Right ventricle myocardium inferior (tissue), 1 donor: ENCODE data around the gene ZBTB17. TPM values are rescaled to one million over a fixed set of nuclear protein-coding genes. Genes with fewer than 3 reads are reported as not detected.
A peak's percentile ranks its signal among the peaks of the same experiment; 100 is the strongest.
"Not testable (repeated sequence)": the region's sequence is repeated elsewhere in the genome, so short reads cannot be mapped to it uniquely, and the experiment has no call there.

Experiments used
- ATAC-seq: fragments of 200-7000 bp; cut with Tn5 transposase; one replicate; pipeline ENCODE4 v1.9.1; 2020; ENCODE audit warnings: mild to moderate bottlenecking, moderate library complexity
- DNase-seq: peaks from one replicate; pipeline ENCODE4 v3.0.0; 2021; ENCODE audit errors: missing footprints
- intact Hi-C: fragments of 100-400 bp; cut with DNase I; formaldehyde crosslinking; loops from one replicate; pipeline ENCODE4 v1.11.0; 2022
- total RNA-seq: library from RNA; stranded (reverse); fragmentation: NEBNext Ultra II Directional; extraction: Animal tissue kit (Norgen Biotek cat#: 25700); gene quantifications from one replicate; pipeline ENCODE4 v1.2.1, GENCODE V29; 2021
- donor health status: DM: no; HTN: yes; CAD: no; lungs with severe emphysema.

Gene ZBTB17
- total RNA-seq, 1 donor from 2014 or later = 23.4 TPM

DNA sequence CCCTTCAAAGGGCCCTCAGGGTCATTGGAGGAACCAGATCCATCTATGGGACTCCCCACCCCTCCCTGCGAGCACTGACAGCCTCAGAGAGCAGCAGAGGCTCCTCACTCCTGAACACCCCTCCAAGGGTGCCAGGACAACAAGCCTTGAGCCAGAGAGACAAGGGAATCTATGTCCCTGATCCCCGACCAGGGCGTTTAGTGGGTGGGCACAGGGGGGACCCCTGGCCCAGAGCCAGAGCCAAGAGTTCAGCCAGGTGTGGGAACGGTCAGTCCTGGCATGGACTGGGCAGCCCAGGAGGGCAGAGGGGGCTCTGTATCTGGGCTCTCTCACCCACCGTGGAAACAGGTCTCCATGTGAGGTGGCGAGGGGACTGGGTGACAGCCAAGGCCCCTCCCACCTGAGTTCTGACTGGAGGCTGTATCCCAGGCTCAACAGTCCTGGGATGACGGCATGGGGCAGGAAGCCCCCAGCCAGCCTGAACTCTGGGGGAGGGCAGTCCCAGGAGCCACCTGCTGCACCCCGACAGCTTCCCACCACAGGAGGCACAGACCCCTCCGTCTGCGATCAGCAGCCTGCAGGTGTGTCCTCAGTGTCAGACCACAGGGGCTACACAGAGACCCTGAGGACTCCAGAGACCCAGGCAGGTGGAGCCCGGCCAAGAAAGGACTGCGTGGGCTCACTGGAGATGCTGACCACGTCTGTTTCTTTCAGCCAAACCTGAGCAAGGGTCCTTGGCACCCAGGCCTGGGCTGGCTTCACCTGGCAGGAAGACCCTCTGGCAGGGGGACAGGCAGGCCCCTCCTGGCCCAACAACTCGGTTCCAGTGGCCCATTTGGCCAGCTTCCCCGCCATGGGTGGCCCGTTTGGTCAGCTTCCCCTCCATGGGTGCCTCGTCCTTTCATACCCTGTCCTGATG lies 16.9 kb upstream of the ZBTB17 start:
- DNase-seq (no peak), ATAC-seq (no peak)
- intact Hi-C loops = loop anchor here (5.0 kb wide), 1 partner anchor 201 kb away; no protein-coding TSS in a partner anchor

DNA sequence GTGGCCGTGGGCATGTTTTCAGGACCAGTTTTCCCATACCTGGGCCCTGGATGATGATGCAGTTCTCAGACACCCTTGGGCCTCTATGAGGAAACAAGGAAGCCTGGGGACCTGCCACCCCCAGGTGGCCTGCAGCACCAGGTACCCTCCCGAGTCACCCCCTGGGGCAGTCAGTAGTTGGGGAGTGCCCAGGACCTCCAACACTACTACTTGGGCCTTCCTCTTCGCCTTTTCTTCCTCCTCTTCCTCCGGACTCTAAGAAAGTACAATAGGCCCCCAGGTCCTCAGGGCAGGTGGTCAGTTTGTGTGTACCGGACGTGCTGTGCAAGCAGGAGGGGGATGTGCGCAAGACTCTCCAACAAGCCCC lies 16.3 kb upstream of the ZBTB17 start:
- no peak for ATAC-seq
- intact Hi-C loops = loop anchor here (5.0 kb wide), 1 partner anchor 200 kb away; no protein-coding TSS in a partner anchor
- no peak for DNase-seq

DNA sequence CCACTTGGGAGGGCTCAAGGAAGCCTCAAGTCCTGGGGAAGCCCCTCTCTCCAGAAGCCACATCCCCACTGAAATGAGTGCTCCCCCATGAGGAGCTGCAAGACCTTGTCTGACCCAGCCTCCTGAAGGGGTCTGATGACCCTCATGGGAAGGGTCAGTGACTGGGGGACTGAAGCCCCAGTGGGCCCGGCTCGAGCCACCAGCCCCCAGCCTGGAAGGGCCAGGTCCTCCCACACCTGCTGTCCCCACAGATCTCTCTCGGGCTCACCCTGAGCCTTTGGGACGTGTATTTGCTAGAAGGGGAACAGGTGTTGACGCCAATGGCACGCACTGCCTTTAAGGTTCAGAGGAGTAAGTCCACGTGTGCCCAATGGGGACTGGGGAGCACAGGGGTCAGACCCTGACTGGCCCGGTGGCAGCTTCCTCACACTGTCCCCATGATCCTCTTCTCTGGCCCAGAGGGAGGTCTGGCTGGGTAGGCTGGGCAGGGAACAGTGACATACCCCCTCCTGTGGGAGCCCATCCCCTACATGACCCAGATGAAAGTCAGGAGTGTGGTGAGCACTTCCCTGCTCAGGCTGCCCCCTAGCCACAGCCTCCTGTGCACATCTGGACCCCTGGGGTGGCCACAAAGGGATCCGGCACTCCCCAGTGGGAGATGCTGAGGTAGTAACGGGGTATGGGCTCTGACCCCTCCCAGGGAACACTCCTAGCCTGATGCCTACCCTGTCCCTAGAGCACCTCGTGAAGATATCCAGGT lies 15.7 kb upstream of the ZBTB17 start:
- no peak for ATAC-seq
- DNase-seq = no peak
- intact Hi-C loops = loop anchor here (5.0 kb wide), 1 partner anchor 199 kb away; no protein-coding TSS in a partner anchor

- no peak for ATAC-seq
- DNase-seq = no peak
- intact Hi-C loops = loop anchor here (5.0 kb wide), 1 partner anchor 197 kb away; no protein-coding TSS in a partner anchor
Measured at GRCh38 chr1:15989776-15990175, 13.9 kb upstream of the ZBTB17 start.

DNA sequence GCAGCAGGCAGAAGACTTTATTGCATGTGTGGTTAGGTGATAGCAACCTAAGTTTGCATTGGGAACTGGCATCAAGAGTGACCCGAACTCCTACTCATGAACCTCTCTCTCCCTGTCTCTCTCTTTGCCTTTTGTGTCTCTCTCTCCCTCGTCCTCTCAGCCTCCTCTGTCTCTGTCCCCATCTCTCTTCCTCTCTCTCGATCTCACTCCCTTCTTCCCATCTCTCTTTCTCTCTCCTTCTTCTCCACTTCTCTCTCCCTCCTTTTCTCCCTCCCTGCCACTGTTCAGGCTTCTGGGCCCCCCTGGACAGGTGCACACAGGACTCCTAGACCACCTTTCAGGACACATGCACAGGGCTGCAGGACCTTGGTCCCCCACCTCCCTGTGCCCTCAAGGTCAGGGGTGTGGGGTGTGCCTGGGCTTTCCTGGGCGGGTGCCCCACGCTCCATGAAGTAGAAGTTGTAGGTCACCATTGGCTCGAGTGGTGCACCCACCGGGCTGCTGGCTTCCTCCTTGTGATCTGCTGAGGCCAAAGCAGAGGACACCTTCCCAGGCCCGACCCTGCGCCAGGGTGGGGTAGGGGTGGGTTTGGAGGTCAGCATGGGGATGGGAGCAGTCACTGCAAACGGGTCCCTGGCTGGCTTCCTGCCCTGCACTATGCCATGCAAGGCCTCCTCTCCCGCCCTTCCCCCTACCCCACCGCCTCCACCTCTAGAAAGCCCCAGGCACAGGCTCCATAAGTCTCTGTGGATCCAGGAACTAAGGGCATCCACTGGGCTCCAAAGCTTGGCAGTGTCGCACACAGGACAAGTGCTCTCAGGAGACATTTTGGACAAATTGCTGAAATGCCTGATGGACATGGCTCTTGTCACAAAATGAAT lies 13.2 kb upstream of the ZBTB17 start:
- intact Hi-C loops = no loop called here

DNA sequence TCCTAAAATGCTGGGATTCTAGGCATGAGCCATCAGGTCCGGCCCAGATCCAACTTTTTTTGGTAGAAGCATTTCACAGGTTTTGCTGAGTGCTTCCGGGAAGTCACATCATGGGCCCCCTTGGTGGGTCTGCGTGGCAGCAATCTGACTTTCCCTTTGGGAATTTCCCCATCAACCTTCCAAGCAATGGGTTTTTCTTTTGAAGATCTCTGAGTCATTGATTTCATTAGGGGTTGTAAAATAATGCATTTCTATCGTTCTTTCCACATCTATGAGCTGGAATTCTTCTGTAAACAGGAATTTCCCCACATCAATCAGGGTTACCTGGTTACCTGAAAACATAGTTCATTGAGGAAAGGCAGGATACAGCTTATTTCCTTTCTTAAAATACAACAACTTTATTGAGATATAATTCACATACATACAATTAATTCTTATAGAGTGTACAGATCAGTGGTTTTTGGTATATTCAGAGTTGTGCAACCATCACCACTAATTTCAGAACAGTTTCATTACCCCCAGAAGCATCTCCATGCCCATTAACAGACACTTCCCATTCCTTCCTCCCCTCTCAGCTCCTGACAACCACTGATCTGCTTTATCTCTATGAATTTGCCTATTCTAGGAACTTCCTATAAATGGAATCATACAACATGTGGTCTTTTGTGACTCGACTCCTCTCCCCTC lies 9.9 kb upstream of the ZBTB17 start:
- intact Hi-C loops = no loop called here
- DNase-seq (no peak), ATAC-seq (no peak)

More for the DNA sequence above, 13.2 kb upstream of the ZBTB17 start:
- ATAC-seq (no peak), DNase-seq (no peak)

- no peak for DNase-seq
- intact Hi-C loops = no loop called here
- no peak for ATAC-seq
Measured at GRCh38 chr1:15983275-15983674, 7.4 kb upstream of the ZBTB17 start.

DNA sequence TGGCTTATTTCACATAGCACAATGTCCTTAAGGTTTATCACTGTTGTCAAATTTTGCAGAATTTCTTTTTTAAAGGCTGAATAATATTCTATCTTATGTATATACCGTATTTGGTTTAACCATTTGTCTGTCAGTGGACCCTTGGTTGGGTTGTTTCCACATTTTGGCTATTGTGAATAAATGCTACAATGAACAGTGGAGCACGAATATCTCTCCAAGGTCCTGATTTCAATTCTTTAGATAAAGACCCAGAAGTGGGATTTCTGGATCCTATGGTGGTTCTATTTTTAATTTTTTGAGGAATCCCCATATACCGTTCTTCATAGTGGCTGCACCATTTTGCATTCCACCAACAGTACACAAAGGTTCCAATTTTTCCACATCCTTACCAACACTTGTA lies 5.8 kb upstream of the ZBTB17 start:
- ATAC-seq = no peak
- no peak for DNase-seq
- intact Hi-C loops = no loop called here

GRCh38 chr1:15977947-15978346 lies 2.0 kb upstream of the ZBTB17 start:
- intact Hi-C loops, ATAC-seq, DNase-seq: not testable (repeated sequence)

- intact Hi-C loops = no loop called here
- peak; percentile 77 for ATAC-seq
Measured at GRCh38 chr1:15975358-15975804, 520 bp downstream of the ZBTB17 start.

DNA sequence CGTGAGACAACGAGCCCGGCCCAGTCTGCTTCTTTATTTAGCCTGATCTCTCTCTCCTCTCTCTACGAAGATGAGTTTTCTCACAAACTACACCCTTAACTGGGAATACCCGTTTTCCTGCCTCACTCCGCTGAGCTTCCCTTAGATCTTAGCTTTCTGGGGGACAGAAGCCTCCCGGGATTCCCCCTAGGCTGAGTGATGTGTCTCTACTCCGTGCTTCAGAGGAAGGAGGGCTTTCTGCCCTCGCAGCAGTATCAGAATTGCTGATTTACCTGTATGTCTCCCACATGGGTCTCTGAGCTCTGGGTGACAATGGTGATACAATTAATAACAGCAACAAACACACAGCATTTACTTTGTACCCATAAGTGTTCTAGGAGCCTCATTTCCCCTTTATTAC lies 1.0 kb downstream of the ZBTB17 start:
- DNase-seq = no peak
- no peak for ATAC-seq
- intact Hi-C loops = no loop called here

More at GRCh38 chr1:15975358-15975804, 520 bp downstream of the ZBTB17 start:
- peak; percentile 81 for DNase-seq

GRCh38 chr1:15973772-15974171 lies 2.1 kb downstream of the ZBTB17 start:
- DNase-seq (no peak), ATAC-seq (no peak)
- intact Hi-C loops = no loop called here

DNA sequence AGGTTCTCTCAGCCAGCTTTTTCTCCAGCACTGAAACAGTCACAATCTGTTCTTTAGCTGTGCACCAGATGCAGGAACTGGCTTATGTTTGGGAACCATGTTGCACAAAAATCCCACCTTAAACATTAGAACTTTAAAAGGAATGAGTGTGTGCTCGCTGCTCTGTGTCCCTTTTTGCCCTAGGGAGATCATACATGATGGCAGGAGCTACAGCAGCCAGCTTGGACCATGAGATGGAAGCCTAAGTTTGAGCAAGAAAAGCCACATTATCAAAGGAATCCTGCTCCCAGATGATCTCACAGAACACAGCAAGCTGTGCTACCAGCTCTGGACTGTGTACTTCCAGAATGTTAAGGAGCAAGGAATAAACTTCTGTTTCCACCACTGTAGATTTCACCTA lies 3.5 kb downstream of the ZBTB17 start:
- intact Hi-C loops = no loop called here
- no peak for ATAC-seq
- DNase-seq = no peak

- DNase-seq (no peak), ATAC-seq (no peak)
- intact Hi-C loops = no loop called here
Measured at GRCh38 chr1:15970911-15971310, 5.0 kb downstream of the ZBTB17 start.

- DNase-seq (no peak), ATAC-seq (no peak)
- intact Hi-C loops = no loop called here
Measured at GRCh38 chr1:15969321-15969880, 6.5 kb downstream of the ZBTB17 start.

DNA sequence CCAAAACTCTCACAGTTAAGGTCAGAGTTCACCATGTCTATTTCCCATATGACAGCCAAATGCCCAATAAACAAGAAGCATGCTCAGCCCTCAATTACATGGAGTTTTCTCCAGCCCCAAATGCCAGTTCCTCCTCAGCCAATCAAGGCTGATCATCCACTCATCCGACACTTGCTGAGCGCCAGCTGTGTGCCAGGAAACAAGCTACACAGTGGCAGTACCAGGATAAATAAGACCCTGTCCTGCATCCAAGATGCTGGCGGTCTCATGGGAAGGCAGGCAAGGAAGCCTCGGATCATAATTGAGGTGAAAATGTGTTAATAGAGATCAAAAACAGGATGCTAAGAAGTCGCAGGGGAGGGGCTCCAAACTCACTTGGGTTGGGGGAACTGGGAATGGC lies 7.7 kb downstream of the ZBTB17 start:
- intact Hi-C loops = no loop called here
- no peak for ATAC-seq
- no peak for DNase-seq

- DNase-seq (no peak), ATAC-seq (no peak)
- intact Hi-C loops = no loop called here
Measured at GRCh38 chr1:15966956-15967344, 9.0 kb downstream of the ZBTB17 start.
